WERI-Rb-1 (cell line): ENCODE data around the gene CAPG.

Experiments used
- DNase-seq: peaks from one replicate; pipeline ENCODE4 v3.0.0-alpha.2; 2020
- H3K27ac ChIP-seq: fragments of 250-450 bp; sonication (Bioruptor Pico); 2 replicates; pipeline ENCODE4 v1.5.1; 2020; ENCODE audit warnings: mild to moderate bottlenecking, moderate library complexity
- H3K27me3 ChIP-seq: fragments of 250-450 bp; sonication (Bioruptor Pico); 2 replicates; pipeline ENCODE4 v1.5.1; 2021; ENCODE audit warnings: mild to moderate bottlenecking, low read depth, moderate library complexity; ENCODE audit not compliant: insufficient read depth, severe bottlenecking
- H3K36me3 ChIP-seq: fragments of 250-450 bp; sonication (Bioruptor Pico); 2 replicates; pipeline ENCODE4 v1.5.1; 2020; ENCODE audit warnings: mild to moderate bottlenecking, moderate library complexity
- H3K4me3 ChIP-seq: 2 replicates; pipeline ENCODE4 v1.5.1; 2011; ENCODE audit warnings: low read depth, mild to moderate bottlenecking, control low read depth, low read length
- H3K9me3 ChIP-seq: fragments of 250-450 bp; sonication (Bioruptor Pico); 2 replicates; pipeline ENCODE4 v1.5.1; 2021; ENCODE audit warnings: mild to moderate bottlenecking, moderate library complexity; ENCODE audit not compliant: severe bottlenecking
- TF ChIP-seq, protein P1 (sequence below): IDR thresholded peaks from 2 replicates; pipeline ENCODE4 v1.5.1; 2011; ENCODE audit warnings: low read depth, mild to moderate bottlenecking, control low read depth, inconsistent platforms, low read length

The CAPG gene

GRCh38 chr2:85436836-85437487, 26.8 kb upstream of the CAPG start:
- DNase-seq = no peak
- TF ChIP-seq, protein P1, sequence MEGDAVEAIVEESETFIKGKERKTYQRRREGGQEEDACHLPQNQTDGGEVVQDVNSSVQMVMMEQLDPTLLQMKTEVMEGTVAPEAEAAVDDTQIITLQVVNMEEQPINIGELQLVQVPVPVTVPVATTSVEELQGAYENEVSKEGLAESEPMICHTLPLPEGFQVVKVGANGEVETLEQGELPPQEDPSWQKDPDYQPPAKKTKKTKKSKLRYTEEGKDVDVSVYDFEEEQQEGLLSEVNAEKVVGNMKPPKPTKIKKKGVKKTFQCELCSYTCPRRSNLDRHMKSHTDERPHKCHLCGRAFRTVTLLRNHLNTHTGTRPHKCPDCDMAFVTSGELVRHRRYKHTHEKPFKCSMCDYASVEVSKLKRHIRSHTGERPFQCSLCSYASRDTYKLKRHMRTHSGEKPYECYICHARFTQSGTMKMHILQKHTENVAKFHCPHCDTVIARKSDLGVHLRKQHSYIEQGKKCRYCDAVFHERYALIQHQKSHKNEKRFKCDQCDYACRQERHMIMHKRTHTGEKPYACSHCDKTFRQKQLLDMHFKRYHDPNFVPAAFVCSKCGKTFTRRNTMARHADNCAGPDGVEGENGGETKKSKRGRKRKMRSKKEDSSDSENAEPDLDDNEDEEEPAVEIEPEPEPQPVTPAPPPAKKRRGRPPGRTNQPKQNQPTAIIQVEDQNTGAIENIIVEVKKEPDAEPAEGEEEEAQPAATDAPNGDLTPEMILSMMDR = no peak
- H3K36me3 ChIP-seq = no peaks in the 10 kb centered on the region
- H3K27me3 ChIP-seq = no peaks in the 10 kb centered on the region
- H3K9me3 ChIP-seq = no peaks in the 10 kb centered on the region
- peak overlapping the region; percentile 18 for H3K4me3 ChIP-seq
- H3K27ac ChIP-seq = peak overlapping the region; percentile 98

GRCh38 chr2:85435981-85436835, 26.0 kb upstream of the CAPG start:
- peak overlapping the region; percentile 98 for H3K27ac ChIP-seq
- TF ChIP-seq, protein P1 = peak; percentile 57

DNA sequence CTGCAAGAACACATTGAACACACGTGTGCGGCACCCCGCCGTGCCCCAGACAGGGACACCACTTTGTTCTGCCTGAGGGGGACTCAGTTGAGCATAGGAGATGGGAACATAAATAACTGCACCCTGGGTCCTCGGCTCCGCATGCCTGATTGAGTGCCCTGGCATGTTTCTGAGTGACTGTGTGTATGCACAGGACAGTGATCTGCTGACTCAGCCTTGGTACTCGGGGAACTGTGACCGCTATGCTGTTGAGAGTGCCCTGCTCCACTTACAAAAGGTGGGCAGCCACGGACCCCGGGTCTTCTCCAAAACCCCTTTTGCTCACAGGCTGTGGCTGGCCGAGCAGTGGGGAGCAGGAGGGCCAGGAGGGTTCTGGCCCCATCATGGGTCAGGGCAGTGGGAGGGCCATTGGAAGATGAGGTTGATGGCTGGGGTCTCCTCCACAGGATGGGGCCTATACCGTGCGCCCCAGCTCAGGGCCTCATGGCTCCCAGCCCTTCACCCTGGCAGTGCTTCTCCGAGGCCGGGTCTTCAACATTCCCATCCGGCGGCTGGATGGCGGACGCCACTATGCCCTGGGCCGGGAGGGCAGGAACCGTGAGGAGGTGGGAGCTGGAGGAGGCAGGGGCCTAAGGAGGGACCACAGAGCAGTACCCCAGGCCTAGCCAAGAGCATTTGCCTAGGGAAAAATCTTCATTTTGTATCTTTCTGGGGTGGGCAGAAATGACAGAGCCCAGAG, 25.2 kb upstream of the CAPG start:
- H3K4me3 ChIP-seq = no peak overlapping the region
- TF ChIP-seq, protein P1 = no peak
- DNase-seq = no peak

More at GRCh38 chr2:85435981-85436835, 26.0 kb upstream of the CAPG start:
- peak; percentile 60 for DNase-seq
- Histone ChIP-seq H3K27me3 (no peaks in the 10 kb centered on the region), H3K9me3 (no peaks in the 10 kb centered on the region), H3K36me3 (no peaks in the 10 kb centered on the region), H3K4me3 (no peak overlapping the region)

GRCh38 chr2:85434696-85435095, 24.5 kb upstream of the CAPG start:
- Histone ChIP-seq H3K36me3 (no peaks in the 10 kb centered on the region), H3K9me3 (no peaks in the 10 kb centered on the region), H3K27ac (no peak overlapping the region), H3K4me3 (no peak overlapping the region), H3K27me3 (no peaks in the 10 kb centered on the region)
- no peak for DNase-seq
- TF ChIP-seq, protein P1 = no peak

More for the DNA sequence above, 25.2 kb upstream of the CAPG start:
- Histone ChIP-seq H3K27ac (no peak overlapping the region), H3K9me3 (no peaks in the 10 kb centered on the region), H3K27me3 (no peaks in the 10 kb centered on the region), H3K36me3 (no peaks in the 10 kb centered on the region)

- Histone ChIP-seq H3K27me3 (no peaks in the 10 kb centered on the region), H3K9me3 (no peaks in the 10 kb centered on the region), H3K36me3 (no peaks in the 10 kb centered on the region), H3K27ac (peak overlapping the region; percentile 67), H3K4me3 (no peak overlapping the region)
- DNase-seq = peak; percentile 61
- TF ChIP-seq, protein P1 = no peak
Observed at GRCh38 chr2:85433511-85434089, 23.4 kb upstream of the CAPG start.
